Endothelial cell of hepatic sinusoid (primary cell): ENCODE measurements around the gene PDZRN4.

ENCODE experiments used
- in situ Hi-C: cut with HindIII; loops from 2 replicates; pipeline ENCODE4 v1.10.0; 2017; ENCODE audit warnings: low sequenced_read_pairs

The PDZRN4 gene

DNA sequence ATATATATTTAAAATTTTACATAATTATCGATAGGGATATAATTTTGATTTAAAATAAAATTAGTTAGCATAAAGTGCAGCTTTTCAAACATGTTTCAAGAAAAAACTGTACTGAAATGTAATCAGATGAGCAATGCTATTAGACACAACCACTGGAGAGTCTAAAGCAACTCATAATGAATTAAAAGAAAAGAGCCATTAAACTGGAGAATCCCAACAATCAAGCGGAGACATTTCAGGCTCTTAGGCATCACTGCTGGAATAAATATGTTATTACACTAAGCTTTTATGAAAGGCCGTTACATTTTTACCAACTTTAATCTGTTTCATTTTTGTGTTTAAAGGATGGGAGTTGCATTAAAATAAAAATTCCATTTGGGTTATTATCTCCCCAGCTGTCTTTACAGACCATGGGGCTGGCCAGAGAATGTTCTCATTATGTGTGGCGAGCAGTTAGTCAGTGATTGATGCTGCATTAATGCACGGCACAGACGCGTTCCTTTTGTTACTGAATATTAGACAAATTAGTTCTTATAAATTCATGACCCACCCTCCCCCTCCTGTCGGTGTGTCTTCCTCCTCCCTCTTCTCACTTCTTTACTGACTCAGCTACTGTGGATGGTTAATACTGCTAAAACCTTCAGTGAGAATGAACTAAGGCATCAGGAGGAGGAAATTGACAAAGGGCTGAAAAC, 156.8 kb downstream of the PDZRN4 start:
- in situ Hi-C loops: loop anchor here (5.0 kb wide), 1 partner anchor 43 kb away; no protein-coding TSS in a partner anchor

DNA sequence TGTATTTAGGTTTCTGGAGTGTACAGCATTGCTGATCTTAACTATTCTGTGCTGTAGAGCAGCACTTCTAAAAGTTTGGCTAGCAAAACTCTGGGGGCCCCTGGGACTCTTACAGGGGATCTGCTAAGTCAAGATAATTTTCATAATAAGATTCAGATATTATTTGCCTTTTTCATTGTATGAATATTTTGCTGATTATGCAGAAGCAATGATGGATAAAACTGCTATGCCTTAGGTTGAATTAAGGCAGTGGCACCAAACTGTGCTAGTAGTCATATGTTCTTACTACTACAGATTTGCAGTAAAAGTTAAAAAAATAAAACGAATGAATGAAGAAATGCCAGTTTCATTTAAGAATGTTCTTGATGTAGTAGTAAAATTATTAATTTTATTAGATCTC, 160.1 kb downstream of the PDZRN4 start:
- in situ Hi-C loops: loop anchor here (5.0 kb wide), 1 partner anchor 46 kb away; no protein-coding TSS in a partner anchor

DNA sequence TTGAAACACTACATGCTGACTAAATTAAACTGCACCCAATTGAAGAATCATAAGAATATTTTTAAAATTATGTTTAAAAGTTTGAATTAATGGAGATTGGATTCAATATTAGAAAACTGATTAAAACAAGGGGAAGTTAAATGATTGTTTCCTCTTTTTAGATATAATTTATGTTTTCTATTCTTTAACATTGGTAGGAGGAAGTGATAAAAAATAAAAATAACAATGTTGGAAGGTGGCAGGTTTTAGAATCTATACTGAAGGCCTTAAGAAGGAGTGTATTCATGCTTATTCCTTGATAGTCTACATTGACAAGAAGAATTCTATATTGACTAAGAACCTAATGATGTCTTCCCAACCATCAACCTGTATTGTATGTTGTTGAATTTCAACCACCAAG, 168.1 kb downstream of the PDZRN4 start:
- in situ Hi-C loops: no loop called here

DNA sequence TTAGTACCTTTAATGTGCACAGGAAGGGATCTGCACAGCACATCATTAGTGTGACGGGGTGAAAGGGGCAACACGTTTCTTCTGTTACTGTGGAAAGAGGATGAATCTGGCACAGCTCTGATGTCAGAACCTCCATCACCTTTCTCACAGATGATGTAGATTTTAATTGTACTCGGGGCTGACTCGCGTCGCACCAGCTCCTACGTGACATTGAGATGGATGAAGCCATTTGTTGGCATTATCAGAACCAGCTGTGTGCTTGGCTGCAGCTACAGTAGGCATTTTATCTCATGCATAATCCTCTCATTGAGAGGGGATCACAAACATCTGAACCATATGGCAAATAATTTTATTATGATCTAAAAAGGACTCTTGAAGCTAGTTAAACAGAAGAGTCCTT, 173.6 kb downstream of the PDZRN4 start:
- in situ Hi-C loops: no loop called here

DNA sequence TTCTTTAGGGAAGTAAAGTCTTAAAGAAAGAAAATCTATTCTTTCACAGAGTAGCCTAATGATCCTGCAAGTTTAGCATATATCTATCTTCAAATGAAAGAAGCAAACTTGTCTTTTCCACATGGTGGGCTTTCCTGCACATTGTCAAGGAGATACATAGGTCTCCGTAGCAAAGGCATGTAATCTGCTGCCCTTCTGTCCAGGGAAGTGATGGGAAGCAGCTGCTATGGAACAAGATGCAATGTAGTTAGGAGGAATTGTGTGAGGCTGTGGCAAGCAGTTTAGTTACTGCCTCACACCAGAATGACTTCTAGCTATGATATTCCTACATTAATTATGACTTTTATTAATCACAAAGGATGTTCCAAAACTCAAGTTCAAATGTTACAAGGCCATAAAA, 174.4 kb downstream of the PDZRN4 start:
- in situ Hi-C loops: no loop called here

DNA sequence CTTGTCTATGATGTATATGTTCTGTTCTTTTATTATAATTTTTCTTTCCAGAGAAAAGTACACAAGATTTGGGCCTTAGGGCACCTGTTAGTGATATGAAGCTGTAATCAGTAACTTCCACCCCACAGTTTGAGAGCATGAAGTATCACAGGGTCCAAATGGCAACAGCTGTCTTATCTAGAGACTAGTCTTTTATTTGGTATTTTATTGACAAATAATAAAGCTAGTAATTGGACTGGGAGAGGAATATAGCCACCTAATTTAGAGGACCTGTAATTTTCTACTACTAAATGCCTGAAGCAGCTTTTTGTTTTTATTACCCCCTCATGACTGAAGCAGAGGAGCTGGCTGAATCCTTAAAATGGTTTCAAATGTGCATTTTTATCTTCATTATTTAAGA, 174.8 kb downstream of the PDZRN4 start:
- in situ Hi-C loops: no loop called here

DNA sequence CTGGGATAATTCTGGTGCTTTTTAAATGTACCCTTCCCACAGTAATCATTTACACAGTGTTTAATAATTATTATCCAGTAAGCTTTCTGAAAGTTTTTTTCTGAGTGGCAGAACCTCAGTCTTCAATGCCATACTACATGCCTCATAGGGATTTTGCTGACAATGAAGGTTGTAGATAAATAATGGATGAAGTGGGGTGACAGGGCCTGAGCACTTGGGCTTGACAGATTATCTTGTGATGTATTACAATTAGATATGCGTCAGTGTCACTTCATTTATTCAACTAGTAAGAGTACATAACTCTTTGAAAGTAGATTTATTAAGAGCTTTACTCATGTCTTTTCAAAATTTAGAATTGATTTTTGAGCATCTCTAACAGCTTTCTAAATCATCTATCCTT, 176.1 kb downstream of the PDZRN4 start:
- in situ Hi-C loops: no loop called here

DNA sequence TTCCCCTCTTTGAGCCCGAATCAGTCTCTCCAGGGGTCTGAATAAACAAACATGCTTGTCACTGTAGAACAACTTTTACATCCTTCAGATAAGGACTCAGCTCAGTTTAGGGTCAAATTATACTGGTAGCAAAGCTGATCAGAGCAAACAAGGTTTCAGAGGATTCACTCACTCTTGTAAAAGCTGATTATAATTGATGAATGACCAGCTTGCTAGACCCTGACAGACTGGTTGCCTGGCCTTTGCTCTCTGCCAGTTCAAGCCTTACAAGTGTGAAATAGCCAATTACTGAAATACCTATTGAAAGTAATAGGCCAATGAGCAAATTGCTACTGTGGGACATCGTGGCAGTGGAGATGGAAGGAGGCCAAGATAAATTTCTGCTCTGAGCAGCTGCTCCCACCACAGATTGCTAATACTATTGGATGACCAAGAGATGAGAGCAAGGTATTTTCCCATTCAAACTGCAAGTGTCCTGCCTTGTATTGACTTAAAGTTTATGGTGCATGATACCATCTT, 177.6 kb downstream of the PDZRN4 start:
- in situ Hi-C loops: no loop called here

DNA sequence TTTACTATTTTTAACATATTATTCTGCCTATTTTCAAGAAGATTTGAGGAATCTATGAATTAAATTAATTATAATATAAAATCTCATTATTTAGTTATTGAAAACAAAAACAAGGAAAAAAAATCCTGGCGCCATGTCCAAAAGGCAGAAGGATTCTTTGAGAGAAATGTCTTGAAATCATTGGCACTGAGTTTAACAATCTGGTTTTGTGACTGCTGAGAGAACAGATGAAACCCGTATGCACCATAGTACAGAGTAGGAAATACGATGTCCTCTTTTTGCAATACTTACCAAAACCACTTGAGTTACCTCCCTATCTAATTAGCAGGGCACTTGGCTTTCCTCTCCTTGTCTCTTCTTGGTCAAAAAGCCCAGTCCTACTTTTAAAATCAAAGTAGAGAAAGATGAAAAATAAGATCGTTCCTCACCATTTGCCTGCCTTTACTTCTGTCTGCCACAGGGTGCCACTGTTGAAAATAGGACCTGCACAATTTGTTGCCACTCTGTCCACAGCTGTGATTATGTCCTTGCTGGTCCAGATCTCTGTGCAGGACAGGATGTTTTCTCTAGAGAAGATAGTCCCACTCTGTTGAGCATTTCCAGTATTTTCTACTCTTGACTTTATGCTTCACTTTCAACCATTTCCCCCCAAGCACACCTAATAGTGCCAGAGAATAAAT, 179.7 kb downstream of the PDZRN4 start:
- in situ Hi-C loops: no loop called here

DNA sequence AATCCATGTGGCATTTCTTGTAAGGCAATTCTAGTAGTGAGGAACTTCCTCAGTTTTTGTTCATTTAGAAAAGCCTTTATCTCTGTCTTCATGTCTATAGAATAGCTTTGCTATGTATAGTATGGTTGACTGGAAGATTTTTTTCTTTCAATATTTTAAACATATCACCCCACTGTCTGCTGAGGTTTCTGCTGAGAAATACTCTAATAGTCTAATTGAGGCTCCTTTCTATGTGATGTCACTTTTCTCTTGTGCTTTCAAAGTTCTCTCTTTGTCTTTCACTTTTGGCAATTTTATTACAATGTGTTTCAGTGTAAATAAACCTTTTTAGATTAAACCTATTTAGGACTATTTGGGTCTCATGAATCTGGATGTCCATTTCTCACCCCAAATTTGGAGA, 192.8 kb downstream of the PDZRN4 start:
- in situ Hi-C loops: no loop called here

DNA sequence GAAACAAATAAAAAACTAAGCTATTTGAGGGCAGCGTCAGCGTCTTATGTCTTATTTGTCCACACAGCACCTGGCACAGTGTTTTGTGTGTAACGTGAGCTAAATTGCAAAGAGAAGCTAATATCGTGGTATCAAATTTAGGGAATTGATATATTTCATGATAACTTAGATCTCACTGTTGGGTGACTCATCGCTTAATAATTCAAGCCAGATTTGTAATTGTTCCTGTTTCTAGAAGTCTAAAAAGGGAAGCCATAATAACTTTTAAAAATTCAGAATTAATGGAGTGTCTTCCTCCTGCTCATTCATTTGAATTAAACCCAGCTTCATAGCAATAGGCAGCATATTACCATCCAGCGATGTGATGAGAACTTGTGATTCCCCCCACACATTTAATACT, 214.7 kb downstream of the PDZRN4 start:
- in situ Hi-C loops: no loop called here

DNA sequence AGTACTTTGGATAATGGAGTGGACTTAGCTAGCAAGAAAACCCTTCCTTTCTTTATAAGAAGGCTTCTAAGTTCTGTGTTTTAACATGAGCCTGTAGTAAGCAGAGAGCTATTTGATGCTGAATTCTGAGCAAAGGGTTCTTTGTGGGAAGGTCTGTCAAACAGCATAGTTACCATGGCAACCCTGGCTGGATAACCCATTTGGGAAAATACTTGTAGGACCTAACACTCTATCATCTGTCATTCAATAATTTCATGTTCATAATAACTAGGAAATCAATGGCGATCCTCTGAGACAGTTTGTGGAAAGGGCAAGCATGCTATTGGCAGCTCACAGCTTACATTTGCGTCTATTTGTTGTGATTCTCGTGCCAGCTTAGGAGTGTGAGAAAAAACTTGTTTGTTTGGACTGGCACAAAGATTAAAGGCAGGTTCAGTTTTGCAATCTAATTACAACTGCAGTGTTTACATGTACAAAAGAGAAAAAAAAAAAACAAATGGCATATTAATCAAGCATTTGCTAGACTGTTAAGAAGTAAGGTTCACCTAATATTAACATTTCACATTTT, 219.2 kb downstream of the PDZRN4 start:
- in situ Hi-C loops: no loop called here

DNA sequence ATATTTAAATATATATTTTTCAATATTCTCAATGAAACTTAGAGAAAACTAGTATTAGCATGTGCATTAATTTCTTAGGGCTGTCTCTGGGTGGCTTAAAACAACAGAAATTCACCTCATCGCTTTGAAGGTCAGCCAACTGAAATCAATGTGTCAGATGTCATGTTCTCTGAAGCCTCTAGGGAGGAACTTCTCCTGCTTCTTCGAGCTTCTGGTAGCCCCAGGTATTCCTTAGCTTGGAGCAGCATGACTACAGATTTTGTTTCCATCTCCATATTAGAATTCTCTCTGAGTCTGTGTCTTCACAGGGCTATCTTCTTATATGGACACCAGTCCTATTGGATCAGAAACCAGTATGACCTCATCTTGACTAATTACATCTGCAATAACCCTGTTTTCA, 221.5 kb downstream of the PDZRN4 start:
- in situ Hi-C loops: no loop called here

DNA sequence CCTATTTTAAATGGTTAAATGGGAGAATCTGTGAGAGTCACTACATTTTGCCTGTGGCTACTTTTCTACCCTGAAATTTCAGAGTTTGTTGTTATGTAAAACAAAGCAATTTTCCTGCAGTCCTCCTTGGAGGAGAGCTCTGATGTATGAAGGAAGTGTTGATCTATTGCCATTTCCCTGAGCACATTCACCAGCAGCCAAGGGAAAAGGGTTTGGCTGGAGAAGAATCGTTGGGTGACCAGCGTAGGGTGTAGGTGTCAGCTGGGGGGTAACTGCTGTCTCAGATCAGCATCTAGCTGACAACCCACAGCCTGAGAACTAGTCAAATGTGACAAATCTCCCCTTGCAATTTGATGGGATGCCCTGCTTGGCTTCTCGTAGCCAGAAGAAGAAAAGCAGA, 230.5 kb downstream of the PDZRN4 start:
- in situ Hi-C loops: no loop called here

DNA sequence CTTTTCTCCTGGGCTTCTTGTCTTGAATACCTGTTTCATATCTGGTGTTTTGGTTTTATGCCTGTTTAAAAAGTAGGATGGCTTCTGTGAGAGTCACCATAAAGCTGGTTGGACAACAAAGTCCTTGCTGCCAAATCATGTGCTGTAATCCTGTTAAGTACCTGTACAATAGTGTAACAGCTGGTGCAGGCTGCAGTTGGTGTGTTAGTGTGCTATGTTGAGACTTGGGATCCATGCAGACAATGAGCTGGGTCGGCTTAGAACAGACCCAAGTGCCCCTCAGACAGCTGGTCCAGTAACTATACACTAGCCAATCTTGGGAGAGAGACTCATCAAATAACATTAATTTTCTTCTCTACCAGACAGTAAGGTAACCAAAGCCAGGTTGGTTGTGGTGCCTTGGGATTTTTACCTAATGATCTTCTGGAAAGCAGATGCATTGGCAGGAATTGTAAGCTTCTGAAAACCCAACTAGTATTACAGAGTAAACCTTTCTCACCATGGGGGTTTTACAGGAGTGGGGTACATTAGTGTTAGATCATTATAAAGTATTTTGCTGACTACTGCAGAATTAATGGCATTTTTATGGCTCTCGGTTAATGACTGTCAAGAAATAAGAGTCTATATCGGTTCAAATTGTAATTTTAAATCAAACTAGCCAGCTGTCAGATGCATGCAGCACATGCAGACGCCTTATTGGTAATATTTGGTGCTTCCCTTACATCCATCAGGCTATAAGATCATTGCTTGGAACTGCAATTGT, 231.2 kb downstream of the PDZRN4 start:
- in situ Hi-C loops: no loop called here

DNA sequence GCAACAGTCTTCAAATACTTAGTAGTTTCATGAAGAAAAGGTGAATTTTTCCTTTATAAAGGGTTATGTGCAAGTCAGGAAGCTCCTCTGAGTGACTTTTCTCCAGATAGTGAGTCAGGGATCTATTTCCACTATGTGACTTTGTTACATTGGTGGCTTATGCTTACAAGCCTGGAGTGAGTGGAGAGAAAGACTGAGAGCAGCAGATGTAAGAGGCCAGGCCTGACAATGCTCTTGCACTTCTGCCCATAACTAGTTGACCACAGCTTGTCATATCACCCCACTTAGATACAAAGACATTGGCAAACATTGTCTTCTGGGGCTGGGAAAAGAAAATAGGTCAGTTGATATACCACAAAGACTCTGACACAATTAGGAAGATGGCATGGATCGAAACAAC, 236.5 kb downstream of the PDZRN4 start:
- in situ Hi-C loops: no loop called here

DNA sequence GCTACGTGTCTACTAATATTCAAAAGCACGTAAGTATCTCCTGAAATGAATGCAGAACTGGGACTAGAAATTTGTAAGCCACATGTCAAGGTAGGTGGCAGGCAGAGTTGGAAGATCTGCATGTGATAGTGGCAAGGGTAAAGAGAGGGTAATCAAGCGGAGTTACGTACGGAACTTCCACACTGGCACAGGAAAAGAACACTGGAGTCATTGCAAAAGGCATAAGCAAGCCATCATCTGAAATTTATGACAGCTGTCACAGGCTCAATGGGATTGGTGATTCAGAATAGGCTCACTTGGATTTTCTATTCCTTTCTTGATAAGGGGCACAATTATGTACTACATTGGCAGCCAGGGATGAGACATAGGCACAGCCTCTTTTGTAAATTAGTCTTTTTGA, 245.3 kb downstream of the PDZRN4 start:
- in situ Hi-C loops: no loop called here

DNA sequence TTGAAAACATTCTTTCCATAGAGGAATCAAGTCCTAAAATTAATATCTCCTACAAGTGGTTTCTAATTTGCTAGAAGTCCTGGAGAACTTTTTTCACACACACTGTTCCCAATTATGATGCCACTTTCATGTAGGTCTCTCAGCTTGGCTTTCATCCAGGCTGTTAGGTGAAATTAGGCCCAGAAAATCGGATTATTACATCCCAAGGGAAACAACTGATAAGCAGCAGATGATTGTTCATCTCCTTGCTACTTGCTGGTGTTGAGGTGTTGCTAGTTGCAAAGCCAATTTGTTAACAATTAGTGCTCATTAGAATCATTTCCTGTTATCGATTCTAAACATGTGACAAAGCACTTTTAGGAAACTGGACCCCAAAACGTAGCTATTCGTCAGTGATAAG, 248.0 kb downstream of the PDZRN4 start:
- in situ Hi-C loops: no loop called here

DNA sequence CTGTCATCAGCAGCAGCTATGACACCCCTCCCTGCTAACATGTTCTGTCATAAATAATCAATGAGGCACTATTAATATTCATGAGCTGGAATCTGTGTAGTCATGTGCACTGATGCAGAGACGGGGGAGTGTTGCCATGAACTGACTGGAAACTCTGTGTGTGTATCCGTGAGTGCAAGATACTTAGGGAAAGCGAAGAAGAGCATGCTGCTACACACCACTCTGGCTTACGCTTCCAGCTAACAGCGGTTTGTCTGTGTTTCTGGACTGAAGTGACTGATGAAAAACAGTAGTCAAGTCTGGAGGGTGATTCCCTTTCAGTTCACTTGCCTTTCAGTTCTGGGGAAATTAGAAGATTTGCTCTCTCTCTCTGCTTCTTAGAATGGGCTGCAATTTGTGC, 249.4 kb downstream of the PDZRN4 start:
- in situ Hi-C loops: no loop called here

DNA sequence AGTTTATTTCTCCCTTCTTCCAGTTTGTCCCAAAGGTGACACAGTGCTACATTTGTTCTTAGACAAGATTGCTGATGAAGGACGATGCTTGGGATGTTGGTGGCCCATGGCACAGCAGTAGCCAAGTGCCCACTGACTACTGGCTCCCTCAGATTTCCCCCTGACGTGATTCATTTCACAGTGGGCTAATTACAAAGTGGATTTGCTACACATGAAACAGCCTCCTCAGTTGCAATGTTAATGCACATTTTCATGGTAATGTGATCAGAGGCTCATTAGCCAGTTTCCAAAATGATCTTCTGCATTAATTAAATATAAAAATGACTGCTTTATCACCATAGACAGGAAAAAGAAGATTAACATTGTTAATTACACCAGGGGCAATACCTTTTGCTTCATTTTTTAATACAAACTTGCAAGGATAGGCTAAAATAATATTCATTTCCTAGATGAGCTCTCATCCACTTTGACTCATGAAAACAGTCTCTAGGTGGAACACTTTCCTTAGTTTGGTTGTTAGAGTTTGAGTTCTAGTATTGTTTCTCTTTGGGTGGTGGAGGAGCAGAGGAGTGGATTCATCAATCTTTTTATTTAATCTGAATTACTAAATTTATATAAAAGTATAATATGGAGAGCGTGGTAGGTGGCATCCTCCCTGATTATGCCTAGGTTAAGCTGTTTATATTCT, 250.9 kb downstream of the PDZRN4 start:
- in situ Hi-C loops: no loop called here

DNA sequence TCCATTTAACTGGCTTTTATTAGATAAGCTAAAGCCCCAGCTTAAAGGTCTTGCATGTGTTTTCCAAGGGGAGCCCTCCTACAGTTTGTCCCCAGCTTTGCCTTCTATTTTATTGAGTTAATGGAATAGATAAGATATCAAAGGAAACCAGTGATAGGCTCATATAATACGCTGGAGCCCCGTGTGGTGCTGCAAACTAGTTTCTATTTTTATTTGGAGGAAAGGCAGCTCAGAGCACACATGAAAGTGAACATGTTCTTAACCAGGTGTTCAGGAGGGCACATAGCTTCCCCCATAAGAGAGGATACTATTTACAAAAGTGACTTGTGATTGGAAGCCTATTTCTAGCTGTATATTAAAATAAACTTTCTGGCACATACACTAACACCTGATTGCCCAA, 251.7 kb downstream of the PDZRN4 start:
- in situ Hi-C loops: no loop called here
